NB4 (cell line): ENCODE results near the gene ADAM12.

Experiments
- DNase-seq: peaks from one replicate; pipeline ENCODE4 v3.0.0; 2010; ENCODE audit warnings: low read depth
- H3K4me3 ChIP-seq: one replicate; pipeline ENCODE4 v1.5.1; 2011; ENCODE audit warnings: mild to moderate bottlenecking, low read depth, low read length, moderate library complexity
- CTCF ChIP-seq: IDR thresholded peaks from one replicate; pipeline ENCODE4 v1.5.1; 2012; ENCODE audit warnings: low read depth, low read length
- MAX ChIP-seq: IDR thresholded peaks from 2 replicates; pipeline ENCODE4 v1.6.1; 2011; ENCODE audit warnings: low read depth, low read length
- MYC ChIP-seq: IDR thresholded peaks from 2 replicates; pipeline ENCODE4 v1.6.1; 2011; ENCODE audit warnings: low read depth, low read length
- POLR2A ChIP-seq: IDR thresholded peaks from 2 replicates; pipeline ENCODE4 v1.6.1; 2011; ENCODE audit warnings: mild to moderate bottlenecking; ENCODE audit not compliant: insufficient read length; ENCODE audit errors: extremely low read depth

The ADAM12 gene

DNA sequence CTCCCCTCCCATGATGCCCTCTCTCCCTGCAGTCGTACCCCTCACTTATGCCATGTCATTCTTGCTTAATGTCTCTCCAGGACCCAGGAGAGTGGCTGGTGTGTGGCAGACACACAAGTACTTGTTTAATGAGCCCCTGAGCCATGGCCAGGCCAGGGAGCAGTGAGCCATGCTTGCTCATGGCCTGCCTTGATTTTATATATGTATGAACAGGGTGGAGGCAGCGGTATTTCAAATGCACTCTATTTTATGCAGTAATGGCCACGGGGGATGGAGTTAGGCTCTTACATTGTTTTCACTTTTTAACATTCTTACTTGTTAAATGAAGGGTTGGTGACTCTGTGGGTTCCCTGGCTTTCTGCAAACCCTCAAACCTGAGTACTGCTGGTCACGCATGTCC lies 347.2 kb downstream of the ADAM12 start:
- no peak for TF ChIP-seq MAX
- TF ChIP-seq MYC, result no peak
- DNase-seq, result no peak

GRCh38 chr10:126037946-126038345 lies 350.3 kb downstream of the ADAM12 start:
- no peak for TF ChIP-seq CTCF
- TF ChIP-seq POLR2A, result no peak
- DNase-seq, result no peak
- no peak overlapping the region for H3K4me3 ChIP-seq

More for the DNA sequence above, 347.2 kb downstream of the ADAM12 start:
- no peak overlapping the region for H3K4me3 ChIP-seq

- H3K4me3 ChIP-seq, result no peak overlapping the region
- DNase-seq, result no peak
- TF ChIP-seq MYC (no peak), POLR2A (no peak)
Measured at GRCh38 chr10:126036515-126036914, 351.8 kb downstream of the ADAM12 start.

DNA sequence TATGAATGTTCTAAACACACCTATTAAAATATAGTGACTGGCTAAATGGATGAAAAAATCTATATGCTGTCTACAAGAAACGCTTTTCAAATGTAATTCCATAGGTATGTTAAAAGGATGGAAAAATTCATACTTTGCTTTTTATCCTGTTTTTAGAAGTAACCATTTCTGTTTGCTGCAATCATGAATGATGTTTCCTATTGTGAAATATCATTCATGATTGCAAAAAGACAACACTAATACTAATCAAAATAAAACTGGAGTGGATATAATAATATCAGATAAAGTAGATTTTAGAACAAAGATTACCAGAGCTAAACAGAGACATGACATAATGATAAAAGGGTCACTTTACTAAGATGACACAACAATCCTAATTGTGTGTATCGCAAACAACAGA lies 353.7 kb downstream of the ADAM12 start:
- H3K4me3 ChIP-seq, result no peak overlapping the region
- no peak for DNase-seq
- TF ChIP-seq MAX, result no peak
- TF ChIP-seq POLR2A, result no peak
- TF ChIP-seq CTCF, result no peak
- no peak for TF ChIP-seq MYC

DNA sequence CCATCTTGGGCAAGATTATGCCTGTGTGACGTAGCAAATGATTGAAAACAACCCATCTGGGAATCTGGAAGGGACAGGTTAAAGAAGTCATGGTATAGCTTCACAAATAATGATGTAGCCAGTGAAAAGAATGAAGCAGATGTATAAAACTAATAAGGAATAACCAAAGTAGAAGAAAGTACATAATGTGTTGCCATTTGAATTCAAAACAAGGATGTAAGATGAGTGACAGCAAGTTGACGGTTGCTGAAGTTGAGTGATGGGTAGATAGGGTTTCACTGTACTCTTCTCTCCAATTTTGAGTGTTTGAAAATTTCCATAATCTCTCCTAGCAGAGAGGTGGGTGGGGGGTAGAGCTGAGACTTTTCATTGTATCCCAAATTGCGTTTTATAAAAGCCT lies 358.3 kb downstream of the ADAM12 start:
- TF ChIP-seq MYC, result no peak
- TF ChIP-seq CTCF, result no peak
- TF ChIP-seq POLR2A, result no peak
- no peak overlapping the region for H3K4me3 ChIP-seq
- no peak for DNase-seq

DNA sequence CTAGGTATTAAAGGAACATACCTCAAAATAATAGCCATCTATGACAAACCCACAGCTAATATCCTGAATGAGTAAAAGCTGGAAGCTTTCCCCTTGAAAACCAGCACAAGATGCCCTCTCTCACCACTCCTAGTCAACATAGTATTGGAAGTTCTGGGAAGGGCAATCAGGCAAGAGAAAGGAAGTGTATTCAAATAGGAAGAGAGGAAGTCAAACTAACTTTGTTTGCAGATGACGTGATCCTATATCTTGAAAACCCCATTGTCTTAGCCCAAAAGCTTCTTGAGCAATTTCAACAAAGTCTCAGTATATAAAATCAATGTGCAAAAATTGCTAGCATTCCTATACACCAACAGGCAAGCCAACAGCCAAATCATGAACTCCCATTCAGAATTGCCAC lies 360.6 kb downstream of the ADAM12 start:
- H3K4me3 ChIP-seq, result no peak overlapping the region
- DNase-seq, result no peak
- TF ChIP-seq MYC (no peak), CTCF (no peak), MAX (no peak), POLR2A (no peak)

DNA sequence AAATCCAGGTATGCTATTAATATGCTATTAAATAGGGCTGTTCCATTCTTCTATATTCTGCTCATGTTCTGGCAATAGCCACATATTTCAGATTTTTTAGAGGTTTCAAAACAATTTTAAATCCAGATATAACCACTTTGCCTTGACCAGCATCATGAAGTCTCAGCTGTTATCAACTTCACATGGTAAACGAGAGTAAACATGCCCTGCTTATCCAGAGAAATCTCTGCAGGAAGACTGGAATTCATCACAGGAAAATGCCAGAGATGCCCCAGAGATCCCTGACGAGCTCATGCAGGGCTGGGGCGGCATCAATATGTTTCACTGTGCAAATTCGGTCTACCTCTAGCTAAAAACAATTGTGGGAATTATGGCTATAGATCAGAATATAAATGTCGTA lies 365.4 kb downstream of the ADAM12 start:
- DNase-seq, result no peak
- H3K4me3 ChIP-seq, result no peak overlapping the region
- TF ChIP-seq MYC (no peak), CTCF (no peak), MAX (no peak), POLR2A (no peak)
